SK-N-SH (cell line): ENCODE data around the gene ZNF438. TPM values are rescaled to one million over a fixed set of nuclear protein-coding genes. Genes with fewer than 3 reads are reported as not detected.

Source experiments
- CTCF ChIA-PET: fragments of 300-600, 350-600 bp; formaldehyde crosslinking; extraction: SDS; loops from one replicate; lab custom pipeline; 2021; lab: Yijun Ruan, JAX
- POLR2A ChIA-PET: fragments of 350-600 bp; sonication (Branson Sonifier 250); formaldehyde crosslinking; extraction: SDS; loops from one replicate; lab custom pipeline; 2020; ENCODE audit warnings: antibody characterized with exemption, inconsistent platforms; lab: Yijun Ruan, JAX
- DNase-seq: peaks from one replicate; pipeline ENCODE4 v3.0.0; 2012
- H2AFZ ChIP-seq: fragments of 200-600 bp; sonication (generic); 2 replicates; pipeline ENCODE4 v1.8.1; 2016; ENCODE audit warnings: antibody characterized with exemption, mild to moderate bottlenecking, low read depth
- H3F3A ChIP-seq: fragments of 200-600 bp; sonication (generic); replicated peaks from 2 replicates; pipeline ENCODE3; 2016; ENCODE audit warnings: antibody characterized with exemption, mild to moderate bottlenecking; ENCODE audit not compliant: insufficient read depth
- H3K27ac ChIP-seq, 2 experiments: fragments of 200-500 bp in 1 of 2; fragments of 200-600 bp in 1 of 2; sonication (Bioruptor generic) in 1 of 2; sonication (generic), shearing (Covaris generic) in 1 of 2; 2 replicates each; pipeline versions ENCODE4 v1.5.1 to v1.6.1; 2014 to 2016; ENCODE audit warnings: low read depth in 2 of 2, inconsistent platforms in 1 of 2, low read length in 1 of 2, mild to moderate bottlenecking in 1 of 2, mixed read lengths in 1 of 2
- H3K27me3 ChIP-seq: fragments of 200-600 bp; sonication (generic), shearing (Covaris generic); 2 replicates; pipeline ENCODE4 v1.6.1; 2016; ENCODE audit warnings: mixed run types; ENCODE audit not compliant: insufficient read depth
- H3K36me3 ChIP-seq, 2 experiments: fragments of 200-500 bp in 1 of 2; fragments of 200-600 bp in 1 of 2; sonication (Bioruptor generic) in 1 of 2; sonication (generic) in 1 of 2; replicated peaks in 1 of 2; 2 replicates each; pipeline versions ENCODE3 to v1.5.1; 2014 to 2016; ENCODE audit warnings: low read length in 1 of 2, mild to moderate bottlenecking in 1 of 2; ENCODE audit not compliant: insufficient read depth in 2 of 2, control insufficient read depth in 1 of 2
- H3K4me1 ChIP-seq, 2 experiments: fragments of 200-500 bp in 1 of 2; fragments of 200-600 bp in 1 of 2; sonication (Bioruptor generic) in 1 of 2; sonication (generic), shearing (Covaris generic) in 1 of 2; 2 replicates each; pipeline versions ENCODE4 v1.5.1 to v1.6.1; 2014 to 2016; ENCODE audit warnings: low read depth in 1 of 2, low read length in 1 of 2, mixed run types in 1 of 2; ENCODE audit not compliant: insufficient read depth in 2 of 2, control insufficient read depth in 1 of 2
- H3K4me2 ChIP-seq: fragments of 200-600 bp; sonication (generic), shearing (Covaris generic); 2 replicates; pipeline ENCODE4 v1.6.1; 2017; ENCODE audit warnings: mixed run types
- H3K4me3 ChIP-seq, 2 experiments: fragments of 200-500 bp in 1 of 2; fragments of 200-600 bp in 1 of 2; sonication (Bioruptor generic) in 1 of 2; sonication (generic), shearing (Covaris generic) in 1 of 2; 2 replicates each; pipeline versions ENCODE4 v1.5.1 to v1.8.1; 2014 to 2016; ENCODE audit warnings: low read depth in 2 of 2, inconsistent platforms in 1 of 2, low read length in 1 of 2, mild to moderate bottlenecking in 1 of 2, mixed read lengths in 1 of 2, moderate library complexity in 1 of 2
- H3K79me2 ChIP-seq: fragments of 200-600 bp; sonication (generic); 2 replicates; pipeline ENCODE4 v1.8.1; 2017; ENCODE audit warnings: mild to moderate bottlenecking; ENCODE audit not compliant: insufficient read depth
- H3K9ac ChIP-seq: fragments of 200-600 bp; sonication (generic); 2 replicates; pipeline ENCODE4 v1.6.1; 2017; ENCODE audit warnings: mixed run types
- H3K9me2 ChIP-seq: fragments of 200-600 bp; sonication (generic); 2 replicates; pipeline ENCODE4 v1.6.1; 2017; ENCODE audit warnings: mixed run types
- H3K9me3 ChIP-seq: fragments of 200-600 bp; sonication (generic); 2 replicates; pipeline ENCODE4 v1.6.1; 2017; ENCODE audit warnings: mixed run types, mild to moderate bottlenecking, moderate library complexity
- H4K20me1 ChIP-seq: fragments of 200-600 bp; sonication (generic); 2 replicates; pipeline ENCODE4 v1.6.1; 2017; ENCODE audit warnings: mild to moderate bottlenecking, mixed run types; ENCODE audit not compliant: insufficient read depth
- EP300 ChIP-seq, 2 experiments: IDR thresholded peaks; 2 replicates each; pipeline versions ENCODE4 v1.4.0 to v1.6.1; 2012; ENCODE audit warnings: borderline replicate concordance in 1 of 2, low read depth in 1 of 2, low read length in 1 of 2
- FOXJ3 ChIP-seq: sonication (generic); formaldehyde crosslinking; IDR thresholded peaks from 2 replicates; pipeline ENCODE4 v1.5.1; 2020; ENCODE audit warnings: mild to moderate bottlenecking, missing genetic modification reagents
- GATA2 ChIP-seq: sonication (generic); formaldehyde crosslinking; IDR thresholded peaks from 2 replicates; pipeline ENCODE4 v1.5.0; 2020; ENCODE audit warnings: mild to moderate bottlenecking, missing genetic modification reagents
- JUND ChIP-seq: IDR thresholded peaks from 2 replicates; pipeline ENCODE4 v1.4.0; 2012
- MEF2A ChIP-seq: IDR thresholded peaks from 2 replicates; pipeline ENCODE4 v1.4.0; 2012; ENCODE audit warnings: low read depth, borderline replicate concordance
- NRF1 ChIP-seq: IDR thresholded peaks from 2 replicates; pipeline ENCODE4 v1.6.1; 2012; ENCODE audit warnings: low read depth, mild to moderate bottlenecking, low read length
- POLR2AphosphoS5 ChIP-seq: IDR thresholded peaks from 2 replicates; pipeline ENCODE4 v1.6.1; 2012; ENCODE audit warnings: low read depth, low read length
- SIN3A ChIP-seq: IDR thresholded peaks from 2 replicates; pipeline ENCODE4 v1.6.1; 2012; ENCODE audit warnings: low read depth, mild to moderate bottlenecking, low read length, moderate library complexity, borderline replicate concordance
- TAF1 ChIP-seq: IDR thresholded peaks from 2 replicates; pipeline ENCODE4 v1.6.1; 2012; ENCODE audit warnings: low read depth, mild to moderate bottlenecking, low read length, moderate library complexity, borderline replicate concordance
- TEAD4 ChIP-seq: IDR thresholded peaks from 2 replicates; pipeline ENCODE4 v1.4.0; 2012; ENCODE audit warnings: mild to moderate bottlenecking, borderline replicate concordance; ENCODE audit not compliant: insufficient read depth
- WGBS: methylation state at CpG from one replicate; pipeline ENCODE4 v1.1.6; 2017; ENCODE audit warnings: low lambda C conversion rate; 5-methylcytosine and 5-hydroxymethylcytosine counted together
- polyA plus RNA-seq, 3 experiments: library from polyadenylated mRNA; depleted of rRNA; stranded (reverse); fragments of >200 nt; gene quantifications; 2 replicates each; pipeline ENCODE4 v1.2.3, GENCODE V29; 2012
- TF ChIP-seq, protein P1 (sequence below): IDR thresholded peaks from 2 replicates; pipeline ENCODE4 v1.4.0; 2012; ENCODE audit warnings: low read depth
- TF ChIP-seq, protein P2 (sequence below): fragments of 200-600 bp; sonication (generic); IDR thresholded peaks from 2 replicates; pipeline ENCODE4 v1.6.1; 2017; ENCODE audit warnings: antibody characterized with exemption, mild to moderate bottlenecking, moderate library complexity
- TF ChIP-seq, protein P3 (sequence below): fragments of 150-350 bp; IDR thresholded peaks from 2 replicates; pipeline ENCODE4 v1.6.1; 2017; ENCODE audit warnings: antibody characterized with exemption, low read length, low read depth, borderline replicate concordance
- TF ChIP-seq, protein P4 (sequence below): IDR thresholded peaks from 2 replicates; pipeline ENCODE4; 2012

Gene ZNF438
- polyA plus RNA-seq, 1 of the 3 experiments (the other 2 are of a cell fraction): 2.1 TPM

DNA sequence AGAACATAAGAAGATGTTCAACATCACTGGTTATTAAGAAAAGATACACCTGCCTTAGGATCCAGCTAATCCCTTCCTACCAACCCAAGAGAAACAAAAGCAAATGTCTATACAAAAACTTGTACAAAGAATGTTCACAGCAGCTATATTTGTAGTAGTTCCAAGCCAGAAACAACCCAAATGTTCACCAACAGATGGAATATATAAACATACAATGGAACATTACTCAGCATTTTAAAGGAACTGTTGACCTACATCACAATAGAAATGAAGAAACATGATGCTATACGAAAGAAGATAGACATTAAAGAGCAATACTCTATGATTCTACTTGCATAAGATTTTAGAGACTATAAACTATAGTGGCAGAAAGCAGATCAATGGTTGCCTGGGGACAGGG, 149.4 kb downstream of the ZNF438 start:
- Histone ChIP-seq H3K9me2 (no peaks in the 10 kb centered on the region), H3K79me2 (no peaks in the 10 kb centered on the region), H3K4me1 (no peaks in the 10 kb centered on the region; a peak in 1 of 4 replicates), H3K4me2 (no peak overlapping the region), H3K27me3 (no peaks in the 10 kb centered on the region), H3K4me3 (no peak overlapping the region), H3K36me3 (no peaks in the 10 kb centered on the region), H2AFZ (no peak overlapping the region), H3K9ac (no peak overlapping the region), H3F3A (peaks cover 2% of the 10 kb centered on the region), H4K20me1 (no peaks in the 10 kb centered on the region), H3K27ac (no peak overlapping the region), H3K9me3 (no peaks in the 10 kb centered on the region)
- no peak for TF ChIP-seq POLR2AphosphoS5
- no peak for TF ChIP-seq NRF1
- no peak for TF ChIP-seq GATA2 (CRISPR knock-in tag)
- TF ChIP-seq EP300 (IDR thresholded peaks at IDR 0.05; ENCODE audit: borderline replicate concordance in 1 of 2, low read depth in 1 of 2, low read length in 1 of 2): no peak
- TF ChIP-seq, protein P1, sequence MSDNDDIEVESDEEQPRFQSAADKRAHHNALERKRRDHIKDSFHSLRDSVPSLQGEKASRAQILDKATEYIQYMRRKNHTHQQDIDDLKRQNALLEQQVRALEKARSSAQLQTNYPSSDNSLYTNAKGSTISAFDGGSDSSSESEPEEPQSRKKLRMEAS: no peak
- TF ChIP-seq JUND: no peak
- TF ChIP-seq TEAD4: no peak
- TF ChIP-seq, protein P2, sequence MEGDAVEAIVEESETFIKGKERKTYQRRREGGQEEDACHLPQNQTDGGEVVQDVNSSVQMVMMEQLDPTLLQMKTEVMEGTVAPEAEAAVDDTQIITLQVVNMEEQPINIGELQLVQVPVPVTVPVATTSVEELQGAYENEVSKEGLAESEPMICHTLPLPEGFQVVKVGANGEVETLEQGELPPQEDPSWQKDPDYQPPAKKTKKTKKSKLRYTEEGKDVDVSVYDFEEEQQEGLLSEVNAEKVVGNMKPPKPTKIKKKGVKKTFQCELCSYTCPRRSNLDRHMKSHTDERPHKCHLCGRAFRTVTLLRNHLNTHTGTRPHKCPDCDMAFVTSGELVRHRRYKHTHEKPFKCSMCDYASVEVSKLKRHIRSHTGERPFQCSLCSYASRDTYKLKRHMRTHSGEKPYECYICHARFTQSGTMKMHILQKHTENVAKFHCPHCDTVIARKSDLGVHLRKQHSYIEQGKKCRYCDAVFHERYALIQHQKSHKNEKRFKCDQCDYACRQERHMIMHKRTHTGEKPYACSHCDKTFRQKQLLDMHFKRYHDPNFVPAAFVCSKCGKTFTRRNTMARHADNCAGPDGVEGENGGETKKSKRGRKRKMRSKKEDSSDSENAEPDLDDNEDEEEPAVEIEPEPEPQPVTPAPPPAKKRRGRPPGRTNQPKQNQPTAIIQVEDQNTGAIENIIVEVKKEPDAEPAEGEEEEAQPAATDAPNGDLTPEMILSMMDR: no peak
- no peak for TF ChIP-seq FOXJ3
- TF ChIP-seq, protein P3, sequence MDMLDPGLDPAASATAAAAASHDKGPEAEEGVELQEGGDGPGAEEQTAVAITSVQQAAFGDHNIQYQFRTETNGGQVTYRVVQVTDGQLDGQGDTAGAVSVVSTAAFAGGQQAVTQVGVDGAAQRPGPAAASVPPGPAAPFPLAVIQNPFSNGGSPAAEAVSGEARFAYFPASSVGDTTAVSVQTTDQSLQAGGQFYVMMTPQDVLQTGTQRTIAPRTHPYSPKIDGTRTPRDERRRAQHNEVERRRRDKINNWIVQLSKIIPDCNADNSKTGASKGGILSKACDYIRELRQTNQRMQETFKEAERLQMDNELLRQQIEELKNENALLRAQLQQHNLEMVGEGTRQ: no peak
- TF ChIP-seq, protein P4, sequence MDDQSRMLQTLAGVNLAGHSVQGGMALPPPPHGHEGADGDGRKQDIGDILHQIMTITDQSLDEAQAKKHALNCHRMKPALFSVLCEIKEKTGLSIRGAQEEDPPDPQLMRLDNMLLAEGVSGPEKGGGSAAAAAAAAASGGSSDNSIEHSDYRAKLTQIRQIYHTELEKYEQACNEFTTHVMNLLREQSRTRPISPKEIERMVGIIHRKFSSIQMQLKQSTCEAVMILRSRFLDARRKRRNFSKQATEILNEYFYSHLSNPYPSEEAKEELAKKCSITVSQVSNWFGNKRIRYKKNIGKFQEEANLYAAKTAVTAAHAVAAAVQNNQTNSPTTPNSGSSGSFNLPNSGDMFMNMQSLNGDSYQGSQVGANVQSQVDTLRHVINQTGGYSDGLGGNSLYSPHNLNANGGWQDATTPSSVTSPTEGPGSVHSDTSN: no peak
- no peak for TF ChIP-seq MEF2A
- CTCF ChIA-PET: no interaction called here
- 20% methylated on average over 1 of the region's 1 CpG for WGBS
- POLR2A ChIA-PET: no interaction called here
- DNase-seq: no peak

DNA sequence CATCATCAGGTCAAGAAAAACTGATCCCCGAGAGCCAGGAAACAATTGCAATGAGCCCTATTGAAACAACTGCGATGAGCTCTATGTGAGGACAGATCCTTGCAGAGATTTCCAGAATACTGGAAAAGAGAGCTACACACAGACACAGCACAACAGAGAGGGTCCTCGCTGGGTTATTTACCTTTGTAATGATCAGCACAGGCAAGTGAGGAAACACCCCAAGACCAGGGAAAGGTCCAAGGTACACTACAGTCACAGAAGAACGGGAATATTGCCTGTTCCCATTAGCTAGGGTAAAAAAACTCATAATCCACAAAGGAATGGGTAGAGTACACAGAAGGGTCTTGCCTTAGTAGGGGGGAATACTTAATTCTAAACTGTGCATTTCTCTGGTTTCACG, 152.7 kb downstream of the ZNF438 start:
- TF ChIP-seq SIN3A: no peak
- TF ChIP-seq TAF1: no peak
- ChIA-PET POLR2A (no interaction called here), CTCF (interaction anchor here (0.5 to 1.0 kb wide), 3 partner anchors 8 to 53 kb away, joined by 3 read pairs; no protein-coding TSS in a partner anchor)
- Histone ChIP-seq H3K9ac (no peak overlapping the region), H3K27ac (no peak overlapping the region), H2AFZ (no peak overlapping the region), H3K9me3 (no peaks in the 10 kb centered on the region), H3K27me3 (no peaks in the 10 kb centered on the region), H3K79me2 (no peaks in the 10 kb centered on the region), H3F3A (peaks cover 6% of the 10 kb centered on the region), H4K20me1 (no peaks in the 10 kb centered on the region), H3K36me3 (no peaks in the 10 kb centered on the region), H3K9me2 (no peaks in the 10 kb centered on the region), H3K4me2 (no peak overlapping the region), H3K4me1 (no peaks in the 10 kb centered on the region), H3K4me3 (no peak overlapping the region)
- WGBS: 91% methylated on average over 5 of the region's 5 CpGs
- no peak for DNase-seq
